GM06990 (cell line): ENCODE results near the gene PAN3.

Experiments used
- DNase-seq: peaks from one replicate; pipeline ENCODE4 v3.0.0-alpha.2; 2011; ENCODE audit not compliant: insufficient read length; ENCODE audit errors: extremely low read depth
- H3K27me3 ChIP-seq: replicated peaks from 2 replicates; pipeline ENCODE4 v1.6.0; 2011; ENCODE audit warnings: low read length; ENCODE audit not compliant: control insufficient read depth, insufficient read depth
- H3K36me3 ChIP-seq: 2 replicates; pipeline ENCODE4 v1.5.1; 2011; ENCODE audit warnings: low read length; ENCODE audit not compliant: control insufficient read depth, insufficient read depth
- H3K4me3 ChIP-seq: replicated peaks from 2 replicates; pipeline ENCODE4 v1.5.1; 2011; ENCODE audit warnings: low read depth, mild to moderate bottlenecking, control low read depth, low read length
- TF ChIP-seq, protein P1 (sequence below): IDR thresholded peaks from 2 replicates; pipeline ENCODE4 v1.5.1; 2011; ENCODE audit warnings: low read length, control low read depth, mild to moderate bottlenecking, inconsistent platforms; ENCODE audit not compliant: insufficient read depth, poor library complexity, severe bottlenecking

PAN3 gene

DNA sequence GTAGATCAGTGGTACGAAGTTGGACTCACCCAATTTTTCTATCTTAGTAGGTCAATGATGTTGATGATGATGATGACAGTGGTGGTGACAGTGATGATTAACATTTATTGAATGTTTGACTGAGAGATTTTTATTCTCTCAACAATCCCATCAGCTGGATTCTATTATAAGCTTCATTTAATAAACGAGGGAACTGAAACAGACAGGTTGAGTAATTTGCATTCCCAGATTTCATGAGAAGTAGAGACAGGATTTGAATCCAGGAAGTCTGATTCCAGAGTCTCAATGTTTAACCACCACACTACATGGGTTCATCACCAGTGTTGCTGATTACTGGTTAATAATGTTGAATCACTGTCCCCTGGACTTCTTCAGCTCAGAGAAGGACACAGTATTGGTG lies 187.7 kb downstream of the PAN3 start:
- DNase-seq = no peak
- Histone ChIP-seq H3K27me3 (no peaks in the 10 kb centered on the region), H3K36me3 (no peaks in the 10 kb centered on the region), H3K4me3 (no peak overlapping the region)
- TF ChIP-seq, protein P1, sequence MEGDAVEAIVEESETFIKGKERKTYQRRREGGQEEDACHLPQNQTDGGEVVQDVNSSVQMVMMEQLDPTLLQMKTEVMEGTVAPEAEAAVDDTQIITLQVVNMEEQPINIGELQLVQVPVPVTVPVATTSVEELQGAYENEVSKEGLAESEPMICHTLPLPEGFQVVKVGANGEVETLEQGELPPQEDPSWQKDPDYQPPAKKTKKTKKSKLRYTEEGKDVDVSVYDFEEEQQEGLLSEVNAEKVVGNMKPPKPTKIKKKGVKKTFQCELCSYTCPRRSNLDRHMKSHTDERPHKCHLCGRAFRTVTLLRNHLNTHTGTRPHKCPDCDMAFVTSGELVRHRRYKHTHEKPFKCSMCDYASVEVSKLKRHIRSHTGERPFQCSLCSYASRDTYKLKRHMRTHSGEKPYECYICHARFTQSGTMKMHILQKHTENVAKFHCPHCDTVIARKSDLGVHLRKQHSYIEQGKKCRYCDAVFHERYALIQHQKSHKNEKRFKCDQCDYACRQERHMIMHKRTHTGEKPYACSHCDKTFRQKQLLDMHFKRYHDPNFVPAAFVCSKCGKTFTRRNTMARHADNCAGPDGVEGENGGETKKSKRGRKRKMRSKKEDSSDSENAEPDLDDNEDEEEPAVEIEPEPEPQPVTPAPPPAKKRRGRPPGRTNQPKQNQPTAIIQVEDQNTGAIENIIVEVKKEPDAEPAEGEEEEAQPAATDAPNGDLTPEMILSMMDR = no peak

DNA sequence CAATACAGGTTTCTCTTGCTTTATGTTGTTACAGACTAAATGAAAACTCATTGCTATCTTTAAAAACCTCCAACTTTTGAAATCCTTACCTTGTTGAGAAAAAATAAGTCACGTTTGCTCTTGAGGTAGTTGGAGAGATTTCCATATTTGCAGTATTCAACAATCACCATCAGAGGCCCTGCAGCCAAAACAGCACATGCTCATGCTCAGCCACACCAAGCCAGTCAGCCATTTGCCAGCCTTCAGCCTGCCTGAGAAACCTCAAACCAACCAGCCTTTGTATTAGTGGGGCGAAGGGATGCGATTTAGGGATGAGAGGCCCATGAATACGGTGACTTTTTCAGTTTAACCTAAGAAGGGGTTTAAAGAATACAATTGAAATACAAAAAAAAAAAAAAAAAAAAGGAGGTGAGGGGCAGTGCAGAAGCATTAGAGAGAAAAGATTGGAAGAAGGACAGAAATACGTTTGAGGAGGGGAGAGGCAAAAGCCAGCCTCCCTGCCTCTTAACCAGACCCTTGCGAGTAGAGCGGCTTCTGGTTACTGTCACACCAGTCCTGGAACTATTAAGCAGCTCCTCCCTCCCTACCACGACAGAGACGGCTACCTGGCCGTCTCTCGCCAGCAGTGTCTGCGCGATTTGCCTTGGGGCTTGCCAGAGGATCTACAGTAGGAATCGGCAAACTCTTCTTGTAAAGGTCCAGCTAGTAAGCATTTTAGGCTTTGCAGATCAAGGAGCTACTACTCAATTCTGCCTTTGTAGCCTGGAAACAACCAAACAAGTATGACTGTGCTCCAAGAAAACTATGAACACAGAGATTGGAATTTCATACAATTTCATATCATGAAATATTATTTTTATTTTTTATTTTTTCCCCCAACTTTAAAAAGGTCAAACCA lies 189.3 kb downstream of the PAN3 start:
- Histone ChIP-seq H3K36me3 (no peaks in the 10 kb centered on the region), H3K27me3 (no peaks in the 10 kb centered on the region), H3K4me3 (no peak overlapping the region)
- TF ChIP-seq, protein P1 = no peak
- DNase-seq = no peak

DNA sequence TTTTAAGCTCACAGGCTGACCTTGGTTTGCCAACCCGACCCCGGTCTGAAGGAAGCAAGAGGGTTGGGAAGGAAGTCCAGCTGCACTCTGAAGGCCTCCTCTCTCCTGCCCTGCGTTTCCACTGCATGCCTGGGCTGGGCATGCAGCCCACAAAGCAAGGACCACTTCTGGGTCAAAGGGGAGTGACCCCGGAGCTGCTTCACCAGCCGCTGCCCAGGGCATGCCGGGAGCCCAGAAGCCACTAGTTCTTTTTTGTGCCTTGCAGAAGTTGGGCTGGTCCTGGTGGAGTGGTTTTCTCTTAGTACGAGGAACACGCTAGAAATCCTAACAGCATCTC lies 189.9 kb downstream of the PAN3 start:
- no peaks in the 10 kb centered on the region for H3K36me3 ChIP-seq
- TF ChIP-seq, protein P1 = no peak
- no peak for DNase-seq

DNA sequence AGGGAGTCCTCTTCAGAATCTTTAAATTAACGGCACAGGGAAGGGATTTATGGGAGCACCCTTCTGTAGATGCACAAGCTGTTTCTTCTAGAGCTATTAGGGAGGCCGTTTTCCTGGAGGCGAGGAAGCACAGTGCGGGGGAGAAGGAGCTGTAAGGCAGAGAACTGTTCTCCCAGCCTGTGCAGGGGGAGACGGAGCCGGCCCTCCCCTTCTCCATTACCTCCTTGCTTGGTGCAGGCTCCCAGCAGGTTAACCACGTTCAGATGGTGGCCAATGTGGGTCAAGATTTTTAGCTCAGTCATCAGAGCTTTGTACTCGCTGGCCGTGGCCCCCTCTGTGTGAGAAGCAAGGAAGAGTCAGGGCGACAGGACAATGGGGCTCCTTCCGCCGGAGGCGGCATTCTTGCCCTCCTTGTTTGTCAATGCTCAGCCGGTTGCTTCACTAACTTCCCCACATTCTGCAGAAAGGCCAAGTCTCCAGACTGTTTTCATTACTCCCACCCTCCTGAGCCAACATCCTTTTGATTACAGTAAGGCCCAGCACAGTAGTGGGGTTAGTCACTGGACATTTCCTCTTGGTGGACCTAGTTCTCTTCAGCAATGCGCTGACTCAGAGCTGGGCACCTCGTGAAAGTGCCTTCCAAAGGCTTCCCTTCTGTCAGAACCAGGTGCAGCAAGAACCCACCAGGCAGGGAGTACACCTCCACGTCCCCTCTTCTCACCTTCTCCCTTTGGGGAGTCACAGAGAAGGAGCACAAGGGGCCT lies 191.2 kb downstream of the PAN3 start:
- DNase-seq = no peak
- Histone ChIP-seq H3K27me3 (no peaks in the 10 kb centered on the region), H3K36me3 (no peaks in the 10 kb centered on the region), H3K4me3 (no peak overlapping the region)
- TF ChIP-seq, protein P1 = no peak

More for the DNA sequence above, 189.9 kb downstream of the PAN3 start:
- Histone ChIP-seq H3K4me3 (no peak overlapping the region), H3K27me3 (no peaks in the 10 kb centered on the region)

DNA sequence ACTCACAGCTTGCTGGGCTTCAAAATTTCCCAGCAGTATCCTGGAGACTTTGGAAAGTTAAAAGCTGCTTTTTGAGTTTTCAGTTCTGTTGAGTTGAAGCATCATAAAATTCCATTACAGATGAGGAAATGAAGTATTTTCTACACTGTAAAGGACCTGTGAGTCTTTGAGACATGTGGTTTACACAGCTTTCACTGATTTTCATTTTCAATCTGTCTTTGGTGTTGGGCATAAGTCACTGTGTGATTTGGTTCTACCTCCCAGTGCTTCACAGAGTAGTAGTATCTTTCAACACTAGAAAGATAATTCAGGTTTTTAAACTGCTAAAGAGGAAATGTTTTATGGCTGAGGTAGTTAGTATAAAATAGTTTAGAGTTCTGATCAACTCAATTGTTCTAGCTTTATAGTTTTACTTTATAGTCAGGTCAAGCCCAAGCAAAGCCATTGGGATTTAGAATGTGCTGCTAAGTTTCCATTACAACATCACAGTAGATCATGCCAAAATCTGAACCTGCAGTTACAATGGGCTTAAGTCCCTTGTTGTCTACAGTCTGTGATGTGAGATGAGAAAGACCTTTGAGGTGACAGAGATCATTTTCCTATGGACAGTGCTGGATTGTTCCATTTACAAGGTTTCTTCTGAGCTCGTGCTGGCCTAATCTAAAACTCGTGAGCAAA lies 195.0 kb downstream of the PAN3 start:
- Histone ChIP-seq H3K36me3 (no peaks in the 10 kb centered on the region), H3K4me3 (no peak overlapping the region), H3K27me3 (no peaks in the 10 kb centered on the region)
- DNase-seq = no peak
- TF ChIP-seq, protein P1 = no peak
